Astrocyte of the spinal cord (primary cell): ENCODE measurements around the gene MZF1.
"Not testable (repeated sequence)": the region's sequence is repeated elsewhere in the genome, so short reads cannot be mapped to it uniquely, and the experiment has no call there.

Source experiments
- DNase-seq: peaks from one replicate; pipeline ENCODE4 v3.0.0; 2011; ENCODE audit warnings: low read depth, low spot score
- H3K4me3 ChIP-seq: 2 replicates; pipeline ENCODE4 v1.5.1; 2011; ENCODE audit warnings: low read depth, mild to moderate bottlenecking, low read length, moderate library complexity
- CTCF ChIP-seq: IDR thresholded peaks from 2 replicates; pipeline ENCODE4 v1.5.1; 2012; ENCODE audit warnings: low read depth, mild to moderate bottlenecking, low read length, inconsistent platforms
- in situ Hi-C: cut with HindIII; loops from 2 replicates; pipeline ENCODE4 v1.10.0; 2017; ENCODE audit warnings: low sequenced_read_pairs

Gene MZF1

DNA sequence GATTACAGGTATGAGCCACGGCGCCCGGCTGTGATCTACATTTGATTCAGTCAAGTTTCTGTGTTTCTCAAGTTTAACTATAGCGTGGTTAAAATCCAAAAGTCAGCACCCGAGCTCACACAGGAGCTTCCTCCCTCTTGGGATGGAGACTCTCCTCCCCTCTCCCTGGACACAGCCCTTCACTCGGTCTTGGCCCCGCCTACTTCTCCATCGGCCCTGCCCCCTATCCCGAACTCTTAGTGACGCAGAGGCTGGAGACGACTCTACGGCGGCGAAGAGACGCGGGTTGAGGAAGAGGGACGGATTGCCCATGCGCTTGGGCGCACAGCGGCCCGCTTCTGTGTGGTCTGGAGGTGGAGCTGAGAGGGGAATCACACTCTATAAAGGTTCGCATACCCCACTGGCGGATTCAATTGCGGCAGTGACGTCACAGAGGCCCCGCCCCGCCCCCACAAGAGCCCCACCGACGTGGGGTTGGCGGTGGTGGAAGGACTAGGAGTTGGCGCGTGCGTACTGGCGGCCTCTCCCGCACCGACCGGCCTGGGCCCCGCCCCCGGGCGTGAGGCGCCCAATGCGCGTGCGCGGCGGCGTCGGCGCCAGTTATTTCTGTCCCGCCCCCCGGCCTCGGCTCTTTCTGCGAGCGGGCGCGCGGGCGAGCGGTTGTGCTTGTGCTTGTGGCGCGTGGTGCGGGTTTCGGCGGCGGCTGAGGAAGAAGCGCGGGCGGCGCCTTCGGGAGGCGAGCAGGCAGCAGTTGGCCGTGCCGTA is 29.1 kb downstream of the MZF1 start, which contains the start of gene TRIM28:
TSS of gene TRIM28 (plus strand) at position 239 of the 765 bp plus-strand sequence. CDS start 694 bp downstream, outside the sequence.
- DNase-seq = peak; percentile 99
- in situ Hi-C loops = no loop called here
- TF ChIP-seq CTCF = no peak
- peak within 1 kb of the TSS; percentile 91 for H3K4me3 ChIP-seq

GRCh38 chr19:58542641-58543372 is 30.3 kb downstream of the MZF1 start:
- DNase-seq, H3K4me3 ChIP-seq, in situ Hi-C loops: not testable (repeated sequence)

GRCh38 chr19:58539169-58539559 is 34.0 kb downstream of the MZF1 start:
- DNase-seq, H3K4me3 ChIP-seq, in situ Hi-C loops: not testable (repeated sequence)

GRCh38 chr19:58538257-58539168 is 34.6 kb downstream of the MZF1 start:
- in situ Hi-C loops = no loop called here
- no peak overlapping the region for H3K4me3 ChIP-seq
- no peak for DNase-seq
- no peak for TF ChIP-seq CTCF

- no peak for TF ChIP-seq CTCF
- in situ Hi-C loops = no loop called here
- DNase-seq = no peak
- no peak overlapping the region for H3K4me3 ChIP-seq
These were observed 36.0 kb downstream of the MZF1 start for GRCh38 chr19:58536852-58537798.

DNA sequence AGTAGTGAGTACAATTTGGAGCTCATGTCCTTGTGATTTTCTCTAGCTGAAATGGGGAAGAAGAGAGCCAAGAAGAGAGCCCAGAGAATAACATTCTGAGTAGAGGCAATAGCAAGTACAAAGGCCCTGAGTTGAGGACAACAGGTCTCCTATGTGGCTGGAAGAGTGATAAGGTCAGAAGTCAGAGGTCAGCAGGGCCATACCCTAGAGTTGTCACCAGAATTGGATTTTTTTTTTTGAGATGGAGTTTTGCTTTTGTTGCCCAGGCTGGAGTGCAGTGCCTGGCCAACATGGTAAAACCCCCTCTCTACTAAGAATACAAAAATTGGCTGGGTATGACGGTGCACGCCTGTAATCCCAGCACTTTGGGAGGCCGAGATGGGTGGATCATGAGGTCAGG is 37.3 kb downstream of the MZF1 start:
- H3K4me3 ChIP-seq = no peak overlapping the region
- no peak for TF ChIP-seq CTCF
- in situ Hi-C loops = no loop called here
- no peak for DNase-seq
